DND-41 (cell line): Measurements from ENCODE around the gene MAPK14.

Experiments used
- EZH2 ChIP-seq: IDR thresholded peaks from 3 replicates; pipeline ENCODE4 v1.6.1; 2012; ENCODE audit warnings: borderline replicate concordance, low read depth, mild to moderate bottlenecking, moderate library complexity, low read length, inconsistent platforms; ENCODE audit not compliant: severe bottlenecking
- TF ChIP-seq, protein P1 (sequence below): IDR thresholded peaks from 2 replicates; pipeline ENCODE4 v1.5.1; 2012; ENCODE audit warnings: borderline replicate concordance, low read length, moderate library complexity, mild to moderate bottlenecking; ENCODE audit not compliant: poor library complexity, severe bottlenecking; ENCODE audit errors: extremely low read depth

DNA sequence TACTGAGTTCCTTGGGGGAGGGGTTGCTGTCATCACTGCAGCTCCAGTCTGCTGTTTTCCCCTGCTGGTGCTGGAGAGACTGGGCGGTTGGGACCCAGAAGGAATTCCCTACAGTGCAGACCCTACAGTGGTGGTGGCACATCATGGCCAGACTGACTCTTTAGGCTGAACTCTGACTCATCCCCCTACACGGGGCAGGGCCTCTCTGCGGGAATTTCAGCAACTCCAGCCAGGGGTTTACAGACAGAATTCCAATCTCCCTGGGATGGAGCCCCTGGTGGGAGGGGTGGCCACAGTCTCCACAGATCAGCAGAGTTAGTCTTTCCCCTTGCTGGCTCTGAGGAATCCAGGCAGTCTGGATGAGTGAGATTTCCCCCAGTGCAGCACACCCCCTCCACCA, 55.8 kb downstream of the MAPK14 start:
- TF ChIP-seq, protein P1, sequence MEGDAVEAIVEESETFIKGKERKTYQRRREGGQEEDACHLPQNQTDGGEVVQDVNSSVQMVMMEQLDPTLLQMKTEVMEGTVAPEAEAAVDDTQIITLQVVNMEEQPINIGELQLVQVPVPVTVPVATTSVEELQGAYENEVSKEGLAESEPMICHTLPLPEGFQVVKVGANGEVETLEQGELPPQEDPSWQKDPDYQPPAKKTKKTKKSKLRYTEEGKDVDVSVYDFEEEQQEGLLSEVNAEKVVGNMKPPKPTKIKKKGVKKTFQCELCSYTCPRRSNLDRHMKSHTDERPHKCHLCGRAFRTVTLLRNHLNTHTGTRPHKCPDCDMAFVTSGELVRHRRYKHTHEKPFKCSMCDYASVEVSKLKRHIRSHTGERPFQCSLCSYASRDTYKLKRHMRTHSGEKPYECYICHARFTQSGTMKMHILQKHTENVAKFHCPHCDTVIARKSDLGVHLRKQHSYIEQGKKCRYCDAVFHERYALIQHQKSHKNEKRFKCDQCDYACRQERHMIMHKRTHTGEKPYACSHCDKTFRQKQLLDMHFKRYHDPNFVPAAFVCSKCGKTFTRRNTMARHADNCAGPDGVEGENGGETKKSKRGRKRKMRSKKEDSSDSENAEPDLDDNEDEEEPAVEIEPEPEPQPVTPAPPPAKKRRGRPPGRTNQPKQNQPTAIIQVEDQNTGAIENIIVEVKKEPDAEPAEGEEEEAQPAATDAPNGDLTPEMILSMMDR: no peak
- TF ChIP-seq EZH2: no peak
